ENCODE data around the gene CDH13.

The CDH13 gene

GRCh38 chr16:82660075-82660645 is 33.4 kb downstream of the CDH13 start:
- DNase-seq (ENCODE audit: low read depth in 1 of 2, low spot score in 1 of 2) = no peak
- Histone ChIP-seq H3K4me3 (replicated peaks; ENCODE audit: insufficient read depth, low read length) (no peak overlapping the region), H3K27ac (replicated peaks) (no peak overlapping the region), H3K27me3 (ENCODE audit: insufficient read depth, poor library complexity, severe bottlenecking) (peaks cover 2% of the 10 kb centered on the region)
- TF ChIP-seq REST (IDR thresholded peaks at IDR 0.05; ENCODE audit: insufficient replicate concordance, low read depth) = no peak
- TF ChIP-seq CTCF (IDR thresholded peaks at IDR 0.05; ENCODE audit: insufficient read depth, low read length) = no peak
- no peak for TF ChIP-seq POLR2AphosphoS5 (IDR thresholded peaks at IDR 0.05; ENCODE audit: low read depth)
- TF ChIP-seq SPI1 (IDR thresholded peaks at IDR 0.05; ENCODE audit: borderline replicate concordance, low read depth) = no peak
- no peak for TF ChIP-seq GABPA (IDR thresholded peaks at IDR 0.05; ENCODE audit: low read depth)

- TF ChIP-seq GABPA (IDR thresholded peaks at IDR 0.05; ENCODE audit: low read depth) (no peak), REST (IDR thresholded peaks at IDR 0.05; ENCODE audit: insufficient replicate concordance, low read depth) (no peak), POLR2AphosphoS5 (IDR thresholded peaks at IDR 0.05; ENCODE audit: low read depth) (no peak), SPI1 (IDR thresholded peaks at IDR 0.05; ENCODE audit: borderline replicate concordance, low read depth) (no peak), CTCF (IDR thresholded peaks at IDR 0.05; ENCODE audit: insufficient read depth, low read length) (no peak)
- Histone ChIP-seq H3K27ac (replicated peaks) (no peak overlapping the region), H3K27me3 (ENCODE audit: insufficient read depth, poor library complexity, severe bottlenecking) (peaks cover 2% of the 10 kb centered on the region), H3K4me3 (replicated peaks; ENCODE audit: insufficient read depth, low read length) (no peak overlapping the region)
- DNase-seq (ENCODE audit: low read depth in 1 of 2, low spot score in 1 of 2) = no peak
These were observed 34.2 kb downstream of the CDH13 start for GRCh38 chr16:82660966-82661365.

GRCh38 chr16:82664181-82664580 is 37.4 kb downstream of the CDH13 start:
- no peak overlapping the region for H3K27ac ChIP-seq (replicated peaks)
- peaks cover 2% of the 10 kb centered on the region for H3K27me3 ChIP-seq (ENCODE audit: insufficient read depth, poor library complexity, severe bottlenecking)
- DNase-seq (ENCODE audit: low read depth in 1 of 2, low spot score in 1 of 2) = no peak
- H3K4me3 ChIP-seq (replicated peaks; ENCODE audit: insufficient read depth, low read length) = no peak overlapping the region
- no peak for TF ChIP-seq SPI1 (IDR thresholded peaks at IDR 0.05; ENCODE audit: borderline replicate concordance, low read depth)
- no peak for TF ChIP-seq POLR2AphosphoS5 (IDR thresholded peaks at IDR 0.05; ENCODE audit: low read depth)
- no peak for TF ChIP-seq REST (IDR thresholded peaks at IDR 0.05; ENCODE audit: insufficient replicate concordance, low read depth)
- TF ChIP-seq CTCF (IDR thresholded peaks at IDR 0.05; ENCODE audit: insufficient read depth, low read length) = no peak
- no peak for TF ChIP-seq GABPA (IDR thresholded peaks at IDR 0.05; ENCODE audit: low read depth)
